Stimulated activated CD4-positive, alpha-beta T cell treated with anti-CD3 and anti-CD28 coated beads, TNF-alpha, amount 100 ng/mL, for 4 hours (primary cell): Measurements from ENCODE around the gene ZNF800.
"Not testable (repeated sequence)": the region's sequence is repeated elsewhere in the genome, so short reads cannot be mapped to it uniquely, and the experiment has no call there.

Experiments used
- DNase-seq, 3 experiments: peaks; one replicate each; pipeline ENCODE4 v3.0.0-alpha.2; 2020; ENCODE audit warnings: low read depth in 3 of 3

Gene ZNF800, protein sequence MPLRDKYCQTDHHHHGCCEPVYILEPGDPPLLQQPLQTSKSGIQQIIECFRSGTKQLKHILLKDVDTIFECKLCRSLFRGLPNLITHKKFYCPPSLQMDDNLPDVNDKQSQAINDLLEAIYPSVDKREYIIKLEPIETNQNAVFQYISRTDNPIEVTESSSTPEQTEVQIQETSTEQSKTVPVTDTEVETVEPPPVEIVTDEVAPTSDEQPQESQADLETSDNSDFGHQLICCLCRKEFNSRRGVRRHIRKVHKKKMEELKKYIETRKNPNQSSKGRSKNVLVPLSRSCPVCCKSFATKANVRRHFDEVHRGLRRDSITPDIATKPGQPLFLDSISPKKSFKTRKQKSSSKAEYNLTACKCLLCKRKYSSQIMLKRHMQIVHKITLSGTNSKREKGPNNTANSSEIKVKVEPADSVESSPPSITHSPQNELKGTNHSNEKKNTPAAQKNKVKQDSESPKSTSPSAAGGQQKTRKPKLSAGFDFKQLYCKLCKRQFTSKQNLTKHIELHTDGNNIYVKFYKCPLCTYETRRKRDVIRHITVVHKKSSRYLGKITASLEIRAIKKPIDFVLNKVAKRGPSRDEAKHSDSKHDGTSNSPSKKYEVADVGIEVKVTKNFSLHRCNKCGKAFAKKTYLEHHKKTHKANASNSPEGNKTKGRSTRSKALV

DNA sequence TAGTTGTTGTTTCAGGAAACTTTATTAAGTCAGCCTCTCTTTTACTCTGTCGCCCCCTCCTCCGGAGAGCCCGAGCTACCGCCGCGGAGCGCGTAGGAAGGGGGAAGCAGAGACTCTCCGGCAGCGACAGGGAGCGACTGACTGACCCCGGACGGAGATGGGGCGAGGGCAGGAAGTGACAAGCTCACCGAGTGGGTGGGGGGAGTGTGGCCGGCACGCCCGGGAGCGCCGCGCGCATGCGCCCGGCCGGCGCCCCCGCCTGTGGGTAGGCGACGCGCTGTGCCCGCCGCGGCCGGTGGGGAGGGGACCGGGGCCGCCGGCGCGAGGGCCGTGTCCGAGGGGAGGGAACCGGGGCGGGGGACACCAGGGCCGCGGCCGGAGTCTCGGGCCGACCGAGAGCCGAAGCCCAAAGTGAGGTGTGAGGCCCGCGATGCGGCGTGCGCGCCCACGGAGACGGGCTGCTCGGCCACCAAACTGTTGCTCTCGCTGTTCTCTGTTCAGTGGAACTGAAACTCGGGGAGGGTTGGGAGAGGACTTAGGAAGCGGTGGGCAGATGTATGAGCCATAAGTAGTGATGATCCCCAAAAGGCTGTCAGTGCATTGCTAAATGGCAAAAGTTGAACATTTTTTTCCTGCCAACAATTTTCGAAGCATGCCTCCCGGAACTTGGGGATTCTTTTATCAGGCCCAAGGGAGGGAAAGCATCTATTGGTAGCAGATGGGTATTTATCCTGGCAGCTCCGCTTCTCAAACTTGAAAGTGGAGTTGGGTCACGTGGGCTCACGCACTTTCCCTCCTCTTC lies at the start of gene ZNF800:
ZNF800 (minus strand) TSS at position 143 of the 802 bp plus-strand sequence. CDS start 1,151 bp downstream, outside the sequence.
- DNase-seq, result peak; percentile 75 to 83 (median 81)

DNA sequence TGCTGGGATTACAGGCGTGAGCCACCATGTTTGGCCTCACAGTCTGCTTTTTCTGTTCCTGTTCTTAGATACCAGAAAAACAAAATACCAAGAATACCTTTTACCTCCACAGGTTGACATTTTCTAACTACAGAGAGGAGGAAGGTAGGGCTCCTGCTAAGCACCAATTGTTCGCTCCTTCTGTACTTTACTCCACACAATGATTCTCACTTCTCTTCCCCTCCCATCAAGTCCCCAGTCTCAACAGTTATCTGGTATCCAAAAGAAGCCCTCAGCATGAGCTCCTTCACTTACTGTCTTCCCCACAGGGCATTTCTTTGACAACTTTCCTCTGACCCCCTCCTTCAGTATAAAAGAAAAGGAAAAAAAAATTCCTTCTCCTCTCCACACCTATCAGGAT lies 47.7 kb upstream of the ZNF800 start:
- no peak for DNase-seq

DNA sequence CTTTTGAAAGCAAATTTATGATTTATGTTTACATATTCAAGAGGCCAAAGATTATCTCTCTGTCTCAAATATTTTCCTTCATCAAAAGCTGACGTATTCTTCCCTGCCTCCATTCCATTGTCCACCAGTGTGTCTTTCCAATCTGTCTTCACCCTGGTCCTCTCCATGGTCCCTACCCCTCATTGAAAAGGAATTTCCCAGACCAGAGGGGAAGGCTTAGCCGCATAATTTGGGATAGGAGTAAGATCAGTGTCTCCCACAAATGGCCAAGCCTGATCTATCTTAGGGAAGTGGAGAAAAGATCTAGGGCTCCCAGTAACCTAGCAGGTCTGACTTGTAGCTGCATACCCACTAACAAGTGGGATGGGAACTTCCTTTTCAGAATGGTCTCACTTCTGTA lies 46.3 kb upstream of the ZNF800 start:
- DNase-seq, result no peak

DNA sequence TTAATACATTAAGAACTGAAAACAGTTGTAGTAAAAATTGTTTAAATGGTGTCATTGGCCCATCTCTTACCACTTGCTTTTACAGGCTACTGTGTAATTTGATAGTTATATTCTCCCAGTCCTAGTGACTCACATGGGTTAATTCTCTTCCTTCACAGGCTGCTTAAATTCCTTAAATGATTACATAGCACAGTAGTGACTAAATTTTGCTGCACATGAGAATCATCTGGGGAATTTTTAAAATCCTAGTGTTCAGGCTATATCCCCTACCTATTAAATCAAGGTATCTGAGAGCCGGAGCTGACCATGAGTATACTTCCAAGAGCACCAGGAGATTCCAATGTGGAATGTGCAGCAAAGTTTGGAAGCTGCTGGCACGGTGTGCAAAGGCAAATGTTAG lies 45.3 kb upstream of the ZNF800 start:
- no peak for DNase-seq

DNA sequence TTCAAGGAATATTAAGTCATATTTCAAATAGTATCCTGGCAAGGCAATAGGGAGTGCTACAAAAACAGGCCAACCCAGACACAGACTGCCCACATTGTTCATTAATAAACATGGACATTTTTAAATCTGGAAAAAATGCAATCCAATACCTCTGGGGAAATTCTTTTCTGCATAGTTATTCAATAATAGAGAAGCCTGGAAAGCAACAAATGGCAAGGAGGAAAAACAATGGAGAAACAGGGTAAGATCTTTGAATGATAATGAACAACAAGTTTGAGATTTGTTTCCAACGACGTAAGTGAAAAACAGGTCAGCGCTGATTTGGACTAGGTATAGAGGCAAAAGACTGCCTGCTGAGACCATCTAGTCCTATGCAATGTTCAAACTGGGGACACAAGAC lies 44.7 kb upstream of the ZNF800 start:
- no peak for DNase-seq

DNA sequence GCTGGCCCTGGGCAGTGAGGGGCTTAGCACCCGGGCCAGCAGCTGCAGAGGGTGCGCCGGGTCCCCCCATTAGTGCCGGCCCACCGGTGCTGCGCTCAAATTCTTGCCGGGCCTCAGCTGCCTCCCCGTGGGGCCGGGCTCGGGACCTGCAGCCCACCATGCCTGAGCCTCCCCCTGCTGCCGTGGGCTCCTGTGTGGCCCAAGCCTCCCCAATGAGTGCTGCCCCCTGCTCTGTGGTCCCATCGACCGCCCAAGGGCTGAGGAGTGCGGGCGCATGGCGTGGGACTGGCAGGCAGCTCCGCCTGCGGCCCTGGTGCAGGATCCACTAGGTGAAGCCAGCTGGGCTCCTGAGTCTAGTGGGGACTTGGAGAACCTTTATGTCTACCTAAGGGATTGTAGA lies 36.8 kb upstream of the ZNF800 start:
- not testable (repeated sequence) for DNase-seq

DNA sequence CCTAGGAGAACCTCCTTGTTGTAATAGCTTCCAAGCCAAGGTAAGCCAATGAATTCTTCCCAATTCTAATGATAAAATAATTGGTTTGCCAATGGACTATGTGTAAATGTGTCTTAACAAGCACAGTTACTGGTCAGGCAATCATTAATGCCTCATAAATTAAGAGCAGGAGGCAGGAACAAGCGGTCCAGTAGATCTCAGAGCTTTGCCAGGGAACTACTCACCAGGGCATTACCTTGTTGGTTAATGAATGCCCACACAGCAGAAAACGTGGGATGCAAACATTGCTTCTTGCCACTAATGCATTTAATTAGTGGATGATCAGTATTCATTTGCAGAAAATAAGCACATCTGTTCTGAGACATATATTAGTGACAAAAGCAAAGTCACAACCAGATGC lies 26.7 kb upstream of the ZNF800 start:
- DNase-seq, result no peak

DNA sequence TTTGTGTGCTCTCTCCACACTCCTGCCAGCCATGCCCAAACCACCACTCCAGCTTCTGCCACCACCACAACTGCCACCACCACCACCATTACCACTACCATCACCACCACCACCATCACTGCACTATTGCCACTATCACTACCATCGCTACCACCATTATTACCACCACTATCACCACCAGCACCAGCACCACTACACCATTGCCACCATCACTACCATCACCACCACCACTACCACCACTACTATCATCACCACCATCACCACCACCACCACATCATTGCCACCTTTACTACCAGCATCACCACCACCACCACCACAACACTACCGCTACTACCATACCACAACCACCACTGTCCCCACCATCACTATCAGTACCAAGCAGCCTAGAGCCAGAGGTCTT lies 26.0 kb upstream of the ZNF800 start:
- no peak for DNase-seq

DNA sequence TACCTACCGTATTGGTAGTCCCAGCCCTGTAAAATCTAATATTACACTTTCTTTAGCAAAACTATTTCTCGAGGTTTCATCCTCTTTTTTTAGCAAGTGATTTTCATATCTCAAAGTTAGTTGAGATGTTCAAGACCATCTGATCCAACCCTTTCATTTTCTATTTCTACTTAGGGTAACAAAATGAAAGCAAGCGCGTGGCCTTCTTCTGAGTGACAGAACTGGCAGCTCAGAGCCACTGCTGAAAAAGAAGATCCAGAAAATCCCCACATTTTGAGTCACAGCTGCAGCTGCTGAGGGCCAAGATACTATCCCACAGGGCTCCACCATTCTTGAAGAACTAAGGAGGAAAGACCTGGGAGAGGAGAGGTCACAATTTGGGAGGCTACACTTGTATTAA lies 24.8 kb upstream of the ZNF800 start:
- no peak for DNase-seq

DNA sequence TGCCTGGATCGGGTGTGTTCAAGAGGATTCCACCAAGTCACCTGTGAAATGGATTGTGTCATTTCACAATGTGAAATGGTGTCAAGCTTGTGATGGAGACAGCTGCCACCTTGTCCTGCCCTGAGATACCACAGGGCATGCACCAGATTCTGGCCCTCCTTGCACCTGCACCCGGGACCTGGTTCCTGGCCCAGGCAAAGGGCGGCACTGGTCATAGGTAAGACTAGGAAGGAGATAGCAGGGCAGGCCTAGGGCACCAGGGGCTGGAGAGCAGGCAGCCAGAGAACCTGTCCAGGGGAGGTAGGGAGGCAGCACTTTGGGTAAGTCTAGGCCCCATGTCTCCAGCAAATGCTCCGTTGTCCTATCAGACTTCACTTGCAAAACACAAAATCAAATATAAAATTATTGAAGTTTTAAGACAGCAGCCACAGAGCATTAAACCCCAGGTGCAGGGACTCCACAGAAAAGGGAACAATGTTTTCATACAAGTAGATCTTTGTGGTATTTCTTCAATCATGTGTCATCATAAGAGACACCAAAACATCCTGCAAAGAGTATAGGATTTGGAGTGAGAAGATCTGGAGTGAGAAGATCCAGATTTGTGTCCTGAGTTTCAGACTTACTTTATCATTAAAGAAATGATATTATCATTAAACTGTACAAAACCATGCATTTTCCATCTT lies 22.7 kb upstream of the ZNF800 start:
- no peak for DNase-seq

DNA sequence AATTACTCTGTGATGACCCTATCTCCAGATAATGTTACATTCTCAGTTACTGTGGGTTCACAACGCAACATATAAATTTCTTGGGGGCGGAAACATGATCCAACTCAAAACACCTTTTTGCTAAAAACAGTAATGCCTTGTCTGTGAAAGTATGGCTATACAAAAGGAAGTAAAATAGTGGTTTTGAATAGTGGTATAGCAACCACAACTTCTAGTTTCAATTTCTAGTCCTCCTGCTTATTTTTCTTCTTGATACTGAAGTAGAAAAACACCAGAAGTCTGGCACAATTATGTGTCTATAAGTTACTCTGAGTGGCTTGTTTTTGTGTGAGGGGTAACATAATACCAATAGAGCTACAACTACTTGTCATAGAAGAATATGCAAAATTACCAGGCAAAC lies 21.5 kb upstream of the ZNF800 start:
- DNase-seq, result no peak

DNA sequence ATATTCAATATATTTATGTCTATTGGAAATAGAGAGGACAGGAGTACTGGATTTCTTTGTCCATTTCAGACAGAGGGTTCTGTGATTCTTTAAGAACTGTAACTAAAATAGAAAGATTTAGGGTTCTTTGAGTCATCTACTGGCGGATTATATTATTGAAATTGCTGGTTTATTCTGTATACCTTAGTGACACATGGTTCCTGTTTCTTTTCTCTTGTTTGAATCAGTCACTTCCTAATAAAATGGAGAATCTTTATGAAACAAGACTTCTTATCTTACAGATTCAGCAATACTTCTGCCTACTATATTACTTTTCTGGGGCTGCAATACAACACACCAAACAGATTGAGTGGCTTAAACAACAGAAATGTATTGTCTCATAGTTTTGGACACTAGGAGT lies 20.8 kb upstream of the ZNF800 start:
- DNase-seq, result no peak

DNA sequence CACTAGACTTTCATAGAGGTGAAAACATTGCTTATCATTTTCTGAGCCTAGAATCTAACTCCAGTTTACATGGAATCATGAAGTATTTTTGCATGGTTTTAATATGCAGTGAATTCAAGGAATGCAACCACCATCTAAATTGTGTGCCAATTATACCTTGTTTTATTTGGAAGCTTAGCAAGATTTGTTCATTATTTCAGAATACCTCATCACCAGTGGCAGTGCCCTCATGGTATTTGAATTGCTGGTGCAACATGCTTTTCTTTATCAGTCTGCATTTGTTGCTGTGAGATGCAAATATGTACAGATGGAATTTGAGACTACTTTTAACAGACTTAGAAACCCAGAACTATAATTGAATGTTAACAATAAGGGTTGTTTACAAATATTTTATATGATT lies 18.7 kb upstream of the ZNF800 start:
- DNase-seq, result no peak

DNA sequence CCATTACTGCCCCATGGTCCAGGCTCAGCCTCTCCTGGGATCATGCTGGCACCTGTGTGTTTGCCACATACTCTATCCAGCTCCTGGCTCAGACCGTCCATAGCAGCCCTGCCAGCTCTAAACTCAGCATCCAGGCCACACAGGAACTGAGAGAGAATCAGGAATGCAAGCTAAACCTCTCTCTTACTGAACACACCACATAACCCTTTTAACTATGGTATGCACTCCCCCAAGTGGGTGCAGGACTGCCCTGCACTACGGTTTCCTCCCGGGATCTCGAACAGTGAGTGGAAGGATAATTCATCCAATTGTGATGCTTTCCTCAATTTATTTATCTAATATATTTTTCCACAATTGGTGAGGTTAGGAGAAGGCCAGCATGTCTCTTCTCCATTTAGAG lies 17.1 kb upstream of the ZNF800 start:
- DNase-seq, result no peak

DNA sequence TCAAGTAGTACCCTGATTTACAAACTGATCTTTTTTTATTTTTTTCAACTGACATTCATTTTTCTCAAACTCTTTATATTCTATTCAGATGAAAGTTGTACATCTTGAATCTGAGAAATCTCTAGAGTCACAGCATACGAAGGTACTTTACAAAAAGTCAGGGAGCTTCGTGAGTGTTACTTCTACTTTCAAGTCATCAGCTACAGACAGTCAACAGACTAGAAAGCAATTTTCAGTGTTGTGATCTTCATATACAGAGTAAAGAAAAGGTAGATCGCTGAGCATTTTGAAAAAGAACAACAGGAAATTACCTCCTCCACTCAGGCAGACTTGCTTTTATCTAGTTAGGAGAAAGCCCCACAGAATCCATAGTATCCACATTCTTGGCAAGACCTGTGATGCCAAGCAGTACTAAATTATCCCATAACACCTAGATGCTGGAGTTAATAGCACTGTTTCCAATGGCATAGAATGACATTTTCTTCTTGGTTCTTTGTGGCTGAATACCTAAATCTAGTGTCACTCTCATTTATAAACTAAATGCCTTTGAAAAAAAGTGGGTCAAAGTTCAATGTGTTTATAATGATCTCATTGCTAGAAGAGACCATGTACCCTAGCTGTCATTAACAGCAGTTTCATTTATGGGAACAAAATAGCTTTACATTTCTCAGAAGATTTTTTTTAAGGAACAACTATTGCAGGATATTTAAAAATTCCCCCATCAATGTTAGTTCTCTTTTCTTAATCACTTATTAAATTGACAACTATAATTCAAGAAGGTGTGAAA lies 12.0 kb upstream of the ZNF800 start:
- no peak for DNase-seq

DNA sequence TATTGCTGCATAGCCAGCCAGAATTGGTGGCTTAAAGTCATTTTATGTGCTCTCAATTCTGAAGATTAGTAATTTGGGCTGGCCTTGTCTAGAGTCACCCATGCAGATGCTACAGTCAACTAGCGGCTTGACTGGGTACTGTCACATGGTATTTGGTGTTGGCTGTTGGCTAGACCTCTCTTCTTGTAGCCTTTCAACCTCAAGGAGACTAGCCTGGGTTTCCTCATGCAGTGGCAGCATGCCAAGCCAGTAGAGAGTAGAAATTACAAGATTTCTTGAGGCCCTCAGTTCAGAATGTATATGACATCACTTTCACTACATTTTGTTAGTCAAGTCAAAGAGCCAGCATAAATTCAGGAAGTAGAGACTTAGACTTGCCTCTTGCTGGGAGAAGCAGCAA lies 3.7 kb upstream of the ZNF800 start:
- DNase-seq, result no peak

DNA sequence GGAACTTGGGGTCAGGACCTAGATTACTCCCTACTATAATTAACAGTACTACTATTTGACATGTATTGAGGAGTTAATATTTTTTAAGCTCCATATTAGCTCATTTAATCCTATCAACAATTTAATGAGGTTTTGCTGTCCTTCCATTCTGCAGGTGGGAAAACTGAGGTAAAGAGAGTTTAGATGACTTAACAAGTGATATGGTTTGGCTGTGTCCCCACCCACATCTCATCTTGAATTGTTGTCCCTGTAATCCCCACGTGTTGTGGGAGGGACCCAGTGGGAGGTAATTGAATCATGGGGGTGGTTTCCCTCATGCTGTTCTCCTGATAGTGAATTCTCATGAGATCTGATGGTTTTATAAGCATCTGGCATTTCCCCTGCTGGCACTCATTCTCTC lies 2.6 kb upstream of the ZNF800 start:
- peak in 2 of 3 experiments; percentile 13 to 31 for DNase-seq

DNA sequence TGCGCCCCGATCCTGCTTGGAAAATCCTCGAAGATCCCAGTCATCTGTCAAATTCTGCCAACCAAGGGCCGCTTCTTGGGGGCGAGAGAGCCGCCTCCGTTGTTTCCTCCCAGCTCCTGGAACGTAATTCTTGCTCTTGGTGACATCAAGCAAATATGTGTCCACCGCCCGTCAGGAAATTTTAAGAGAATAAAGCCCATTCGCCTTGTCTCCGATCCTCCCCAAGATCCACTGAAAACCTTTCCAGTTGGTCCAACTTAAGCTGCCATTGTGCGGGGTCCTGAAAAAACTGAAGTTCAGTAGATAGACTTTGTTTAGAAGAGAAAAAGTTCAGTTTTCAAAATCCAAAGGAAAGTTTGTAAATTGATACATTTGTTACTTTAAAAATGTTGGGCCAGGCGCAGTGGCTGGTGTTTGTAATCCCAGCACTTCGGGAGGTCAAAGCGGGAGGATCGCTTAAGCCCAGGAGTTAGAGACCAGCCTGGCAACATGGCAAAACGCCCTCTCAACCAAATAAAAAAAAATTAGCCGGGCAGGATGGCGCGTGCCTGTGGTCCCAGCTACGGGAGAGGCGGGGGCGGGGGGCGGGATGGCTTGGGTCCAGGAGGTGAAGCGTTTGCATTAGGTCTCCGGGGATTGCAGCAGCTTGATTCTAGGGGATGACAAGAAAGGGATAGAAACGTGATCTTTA lies 1.0 kb upstream of the ZNF800 start:
- DNase-seq, result no peak

DNA sequence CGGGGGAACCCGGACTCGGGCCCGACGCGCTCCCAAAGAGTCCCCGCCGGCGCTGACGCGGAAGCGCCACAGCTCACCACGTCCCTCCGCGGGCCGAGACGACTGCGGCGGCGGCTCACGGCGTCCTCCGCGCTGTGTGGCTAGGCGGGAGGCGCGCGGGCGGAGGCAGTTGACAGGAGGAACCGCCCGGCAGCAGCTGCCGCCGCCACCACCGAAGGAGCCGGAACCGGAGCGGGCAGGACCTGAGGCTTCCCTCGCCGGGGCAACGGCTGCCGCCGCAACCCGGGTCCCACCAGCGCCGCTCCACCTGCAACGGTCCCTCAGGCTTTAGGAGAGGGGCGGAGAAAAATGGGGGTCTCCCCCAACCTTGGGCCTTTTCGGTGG lies 334 bp downstream of the ZNF800 start:
- DNase-seq, result peak; percentile 49 to 56 (median 51)

DNA sequence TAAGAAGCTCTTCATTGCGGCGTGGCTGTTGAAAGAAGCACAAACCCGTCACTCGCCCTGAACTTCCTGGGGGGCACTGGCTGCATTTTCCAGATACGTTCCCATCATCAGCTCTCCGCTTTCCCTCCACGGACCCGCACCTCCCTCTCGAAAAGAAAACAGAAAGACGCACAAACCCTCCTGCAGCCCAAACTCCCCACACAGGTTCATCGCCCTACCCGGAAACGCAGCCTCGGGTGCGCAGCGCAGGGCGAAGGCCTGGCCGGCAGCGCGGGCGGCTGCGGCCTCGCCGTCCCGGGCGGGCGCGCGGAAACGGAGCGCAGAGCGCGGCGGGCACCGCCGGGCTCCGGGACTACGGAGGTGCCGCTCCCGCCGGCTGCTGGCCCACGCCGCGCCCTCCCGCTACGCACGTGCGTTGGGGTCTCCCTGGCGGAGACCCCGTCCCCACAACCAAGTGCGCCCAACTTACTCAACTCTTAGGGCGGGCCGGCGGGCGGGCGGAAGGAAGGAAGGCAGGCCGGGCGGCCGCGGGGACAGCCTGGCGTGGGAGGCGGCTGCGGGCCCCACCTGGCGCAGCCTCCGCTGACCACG lies 822 bp downstream of the ZNF800 start:
- DNase-seq, result peak; percentile 26 to 45 (median 29)
